Ascending aorta (tissue), 2 donors: ENCODE data around the gene H6PD. TPM values are rescaled to one million over a fixed set of nuclear protein-coding genes. Genes with fewer than 3 reads are reported as not detected.

Source experiments
- DNase-seq, 2 donors: peaks; one replicate each; pipeline ENCODE4 v3.0.0-alpha.2; 2019; ENCODE audit warnings: low spot score in 2 of 2
- H3K27ac ChIP-seq, 2 donors: fragments of 200-600 bp; sonication (generic); one replicate each; pipeline ENCODE4 v1.5.1; 2016 to 2017; ENCODE audit warnings: mild to moderate bottlenecking in 1 of 2
- H3K27me3 ChIP-seq: fragments of 200-600 bp; sonication (generic); one replicate; pipeline ENCODE4 v1.5.1; 2017
- H3K36me3 ChIP-seq, 2 donors: fragments of 200-600 bp; sonication (generic); one replicate each; pipeline ENCODE4 v1.5.1; 2016
- H3K4me1 ChIP-seq, 2 donors: fragments of 200-600 bp; sonication (generic); one replicate each; pipeline ENCODE4 v1.5.1; 2016 to 2017; ENCODE audit warnings: mild to moderate bottlenecking in 1 of 2
- H3K4me3 ChIP-seq, 2 donors: fragments of 200-600 bp; sonication (generic); one replicate each; pipeline ENCODE4 v1.5.1; 2016 to 2017; ENCODE audit warnings: mild to moderate bottlenecking in 1 of 2
- H3K9me3 ChIP-seq, 2 donors: fragments of 200-600 bp; sonication (generic); one replicate each; pipeline ENCODE4 v1.5.1; 2016
- intact Hi-C: fragments of 100-400 bp; cut with DNase I; formaldehyde crosslinking; loops from one replicate; pipeline ENCODE4 v1.15.1; 2023
- total RNA-seq: library from RNA; depleted of rRNA; stranded (reverse); fragments of >200 nt; gene quantifications from one replicate; pipeline ENCODE4 v1.1.0, GENCODE V29; 2016
- TF ChIP-seq, protein P1 (sequence below), 3 experiments: fragments of 200-600 bp in 2 of 3; fragments of 450-650 bp in 1 of 3; sonication (generic) in 2 of 3; IDR thresholded peaks; one replicate each; pipeline ENCODE4 v1.5.1; 2016 to 2019; ENCODE audit warnings: antibody characterized with exemption in 3 of 3, mild to moderate bottlenecking in 1 of 3, moderate library complexity in 1 of 3

Gene H6PD
- total RNA-seq, 1 donor from 2014 or later: 56.8 TPM

DNA sequence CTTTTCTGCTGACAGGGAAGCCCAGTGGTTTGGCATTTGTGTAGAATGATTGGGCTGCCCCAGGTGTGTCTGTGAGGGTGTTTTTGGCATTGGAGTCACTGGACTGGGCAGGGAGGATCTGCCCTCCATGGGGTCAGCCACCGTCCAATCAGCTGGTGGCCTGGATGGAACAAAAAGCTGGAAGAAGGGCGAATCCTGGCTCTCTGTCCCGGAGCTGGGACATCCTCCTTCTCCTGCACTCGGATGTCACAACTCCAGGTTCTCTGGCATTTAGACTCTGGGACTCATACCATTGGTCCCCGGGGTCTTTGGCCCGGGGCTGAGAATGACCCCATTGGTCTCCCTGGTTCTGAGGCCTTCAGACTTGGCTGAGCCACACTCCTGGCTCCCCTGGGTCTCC lies 69.3 kb downstream of the H6PD start:
- Histone ChIP-seq H3K27ac (peak overlapping the region; percentile 3 to 82), H3K4me3 (no peak overlapping the region), H3K4me1 (peaks cover 30 to 67% of the 10 kb centered on the region in 2 donors), H3K27me3 (no peaks in the 10 kb centered on the region), H3K9me3 (no peaks in the 10 kb centered on the region), H3K36me3 (no peaks in the 10 kb centered on the region)
- no peak for DNase-seq
- intact Hi-C loops: no loop called here
- TF ChIP-seq, protein P1, sequence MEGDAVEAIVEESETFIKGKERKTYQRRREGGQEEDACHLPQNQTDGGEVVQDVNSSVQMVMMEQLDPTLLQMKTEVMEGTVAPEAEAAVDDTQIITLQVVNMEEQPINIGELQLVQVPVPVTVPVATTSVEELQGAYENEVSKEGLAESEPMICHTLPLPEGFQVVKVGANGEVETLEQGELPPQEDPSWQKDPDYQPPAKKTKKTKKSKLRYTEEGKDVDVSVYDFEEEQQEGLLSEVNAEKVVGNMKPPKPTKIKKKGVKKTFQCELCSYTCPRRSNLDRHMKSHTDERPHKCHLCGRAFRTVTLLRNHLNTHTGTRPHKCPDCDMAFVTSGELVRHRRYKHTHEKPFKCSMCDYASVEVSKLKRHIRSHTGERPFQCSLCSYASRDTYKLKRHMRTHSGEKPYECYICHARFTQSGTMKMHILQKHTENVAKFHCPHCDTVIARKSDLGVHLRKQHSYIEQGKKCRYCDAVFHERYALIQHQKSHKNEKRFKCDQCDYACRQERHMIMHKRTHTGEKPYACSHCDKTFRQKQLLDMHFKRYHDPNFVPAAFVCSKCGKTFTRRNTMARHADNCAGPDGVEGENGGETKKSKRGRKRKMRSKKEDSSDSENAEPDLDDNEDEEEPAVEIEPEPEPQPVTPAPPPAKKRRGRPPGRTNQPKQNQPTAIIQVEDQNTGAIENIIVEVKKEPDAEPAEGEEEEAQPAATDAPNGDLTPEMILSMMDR (IDR thresholded peaks at IDR 0.05): no peak

DNA sequence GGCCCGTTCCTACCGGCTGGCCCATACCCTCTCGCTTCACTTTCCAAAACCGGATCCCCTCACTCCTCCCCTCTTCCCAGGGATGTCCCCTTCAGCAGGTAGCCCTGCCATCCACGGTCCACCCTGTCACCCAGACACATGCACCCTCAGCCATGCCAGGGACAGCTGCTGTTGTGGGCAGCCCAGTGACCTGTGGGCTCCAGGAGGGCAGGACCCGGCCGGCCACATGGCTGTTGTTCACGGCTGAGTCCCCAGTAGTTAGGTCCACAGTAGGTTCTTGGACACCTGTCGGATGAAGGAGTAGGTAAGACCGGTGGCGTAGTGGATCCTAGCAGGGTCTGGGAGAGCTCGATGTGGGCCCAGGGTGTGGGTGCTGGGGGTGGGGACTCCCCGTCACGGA lies 70.6 kb downstream of the H6PD start:
- H3K27ac ChIP-seq: peak overlapping the region; percentile 14 to 82
- H3K4me1 ChIP-seq: peaks cover 37 to 68% of the 10 kb centered on the region in 2 donors

DNA sequence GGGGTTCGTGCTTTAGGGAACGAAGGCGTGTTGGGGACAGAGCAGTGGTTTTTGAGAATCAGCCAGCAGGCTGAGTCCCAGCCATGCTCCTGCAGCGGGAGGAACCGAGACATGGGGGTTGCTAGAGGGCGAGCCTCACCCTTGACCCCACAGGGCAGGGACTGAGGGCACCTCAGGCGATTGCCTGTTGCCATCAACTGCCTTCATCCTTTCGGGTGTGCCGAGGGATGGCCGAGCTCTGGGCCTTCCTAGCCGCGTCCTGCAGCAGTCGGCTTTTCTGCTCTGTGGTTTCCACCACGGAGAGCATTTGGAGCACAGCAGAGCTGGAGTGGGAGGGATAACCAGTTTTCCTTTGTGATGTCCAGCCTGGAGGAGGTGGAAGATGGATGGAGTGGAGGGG lies 71.4 kb downstream of the H6PD start:
- DNase-seq: no peak
- H3K27ac ChIP-seq: peak overlapping the region in 1 of 2 donors; percentile 82

More for the DNA sequence above, 70.6 kb downstream of the H6PD start:
- no peaks in the 10 kb centered on the region for H3K27me3 ChIP-seq
- no peaks in the 10 kb centered on the region for H3K36me3 ChIP-seq
- intact Hi-C loops: no loop called here
- TF ChIP-seq, protein P1 (IDR thresholded peaks at IDR 0.05): no peak
- H3K9me3 ChIP-seq: no peaks in the 10 kb centered on the region
- no peak for DNase-seq
- H3K4me3 ChIP-seq: no peak overlapping the region

DNA sequence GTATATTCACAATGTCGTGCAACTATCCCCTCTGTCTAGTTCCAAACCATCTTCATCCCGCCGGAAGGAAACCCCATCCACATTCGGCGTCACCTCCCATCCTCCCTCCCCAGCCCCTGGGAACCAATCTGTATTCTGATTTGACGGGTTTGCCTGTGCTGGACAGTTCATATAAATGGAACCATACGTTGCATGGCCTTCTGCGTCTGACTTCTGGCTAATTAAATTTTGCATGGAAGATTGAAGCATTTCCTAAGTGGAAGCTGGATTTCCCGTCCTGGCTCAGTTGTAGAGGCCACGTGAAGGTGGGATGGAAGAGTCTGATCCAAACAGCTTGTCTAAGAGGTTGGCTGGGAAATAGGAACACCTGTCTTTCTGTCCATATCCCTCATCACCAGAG lies 72.7 kb downstream of the H6PD start:
- no peaks in the 10 kb centered on the region for H3K36me3 ChIP-seq
- no peaks in the 10 kb centered on the region for H3K9me3 ChIP-seq
- DNase-seq: no peak
- H3K27ac ChIP-seq: no peak overlapping the region
- intact Hi-C loops: no loop called here
- H3K27me3 ChIP-seq: no peaks in the 10 kb centered on the region
- peaks cover 33 to 55% of the 10 kb centered on the region in 2 donors for H3K4me1 ChIP-seq
- H3K4me3 ChIP-seq: no peak overlapping the region
- TF ChIP-seq, protein P1 (IDR thresholded peaks at IDR 0.05): no peak

More for the DNA sequence above, 71.4 kb downstream of the H6PD start:
- TF ChIP-seq, protein P1 (IDR thresholded peaks at IDR 0.05): no peak
- Histone ChIP-seq H3K4me3 (peak overlapping the region in 1 of 2 donors; percentile 14), H3K27me3 (no peaks in the 10 kb centered on the region), H3K4me1 (peaks cover 37 to 62% of the 10 kb centered on the region in 2 donors), H3K9me3 (no peaks in the 10 kb centered on the region), H3K36me3 (no peaks in the 10 kb centered on the region)
- intact Hi-C loops: no loop called here

DNA sequence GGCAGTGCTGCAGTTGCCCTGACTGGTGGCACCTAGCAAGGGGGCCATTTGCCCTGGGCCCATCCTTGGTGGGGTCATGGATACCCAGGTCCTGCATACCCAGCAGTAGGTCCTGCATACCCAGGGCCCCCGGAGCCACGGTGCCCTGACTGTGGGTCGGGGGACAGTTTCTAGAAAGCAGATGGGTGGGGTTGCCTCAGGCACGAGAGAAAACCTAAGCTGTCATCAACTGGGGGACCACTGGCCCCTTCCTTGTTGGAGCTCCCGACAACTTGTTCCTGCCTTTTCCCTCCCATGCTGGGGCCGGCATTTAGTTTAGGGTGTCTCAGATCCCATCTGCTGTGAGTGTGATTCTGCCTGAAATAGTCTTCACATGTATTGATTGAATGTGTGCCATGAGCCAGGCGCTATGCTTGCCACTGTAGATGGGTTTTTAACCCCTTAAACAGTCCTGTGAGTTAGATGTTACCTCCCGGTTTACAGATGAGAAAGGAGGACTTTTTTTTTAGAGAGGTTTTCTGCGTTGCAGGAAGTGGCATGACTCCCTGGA lies 73.7 kb downstream of the H6PD start:
- intact Hi-C loops: no loop called here
- H3K4me3 ChIP-seq: no peak overlapping the region
- peaks cover 27 to 48% of the 10 kb centered on the region in 2 donors for H3K4me1 ChIP-seq

More for the DNA sequence above, 73.7 kb downstream of the H6PD start:
- H3K27me3 ChIP-seq: no peaks in the 10 kb centered on the region
- TF ChIP-seq, protein P1 (IDR thresholded peaks at IDR 0.05): no peak
- no peak for DNase-seq
- H3K9me3 ChIP-seq: no peaks in the 10 kb centered on the region
- no peaks in the 10 kb centered on the region for H3K36me3 ChIP-seq
- peak overlapping the region; percentile 7 to 49 for H3K27ac ChIP-seq
